K562 (cell line): ENCODE data around the gene TP53RK. TPM values are rescaled to one million over a fixed set of nuclear protein-coding genes. Genes with fewer than 3 reads are reported as not detected.

Source experiments
- ATAC-seq: fragments of 200-7000 bp; cut with Tn5 transposase; 3 replicates; pipeline ENCODE4 v1.9.1; 2020; ENCODE audit warnings: moderate library complexity
- BruUV-seq: library from RNA; stranded (reverse); fragments of 400-500 nt; replicated peaks from 2 replicates; lab custom pipeline; 2021; lab: Mats Ljungman, UMichigan
- CTCF ChIA-PET: fragments of 300-600 bp; formaldehyde crosslinking; extraction: SDS; loops from one replicate; lab custom pipeline; 2021; ENCODE audit warnings: low intra/inter-chr PET ratio; lab: Yijun Ruan, JAX
- POLR2A ChIA-PET: fragments of 300-600, 350-650 bp; sonication (Branson Sonifier 250); formaldehyde crosslinking; extraction: SDS; loops from one replicate; lab custom pipeline; 2021; ENCODE audit warnings: antibody characterized with exemption, inconsistent platforms; lab: Yijun Ruan, JAX
- DNase-seq, 4 experiments: peaks; one replicate each; pipeline versions ENCODE4 v3.0.0 to v3.0.0-alpha.2; 2011 to 2018; ENCODE audit warnings: low spot score in 3 of 4, mixed read lengths in 3 of 4; ENCODE audit errors: extremely low read depth in 1 of 4
- FAIRE-seq: peaks from 2 replicates; lab custom pipeline; 2011; peaks lifted over from hg19 to GRCh38; lab: Jason Lieb, UNC
- H2AFZ ChIP-seq: 2 replicates; pipeline ENCODE4 v1.6.0; 2011; ENCODE audit warnings: low read depth, low read length, control low read depth, inconsistent platforms
- H3K27ac ChIP-seq: fragments of 200-600 bp; 3 replicates; pipeline ENCODE4 v1.8.0; 2011; ENCODE audit warnings: low read depth, mild to moderate bottlenecking, control low read depth, inconsistent platforms, low read length, moderate library complexity, mixed read lengths; ENCODE audit errors: extremely low read depth
- H3K27me3 ChIP-seq, 2 experiments: fragments of 300-600 bp in 1 of 2; 2 replicates in 1 of 2; 3 replicates in 1 of 2; pipeline versions ENCODE4 v1.6.0 to v1.8.0; 2011; ENCODE audit warnings: inconsistent platforms in 2 of 2, low read length in 2 of 2, mild to moderate bottlenecking in 1 of 2, mixed read lengths in 1 of 2, moderate library complexity in 1 of 2; ENCODE audit not compliant: control insufficient read depth in 2 of 2, insufficient read depth in 2 of 2
- H3K36me3 ChIP-seq: fragments of 300-600 bp; 3 replicates; pipeline ENCODE4 v1.8.0; 2011; ENCODE audit warnings: mild to moderate bottlenecking, low read length, inconsistent platforms; ENCODE audit not compliant: control insufficient read depth, insufficient read depth
- H3K4me1 ChIP-seq, 2 experiments: fragments of 200-600 bp in 1 of 2; replicated peaks in 1 of 2; 2 replicates in 1 of 2; 3 replicates in 1 of 2; pipeline versions ENCODE4 v1.5.1 to v1.8.0; 2011; ENCODE audit warnings: inconsistent platforms in 2 of 2, low read length in 2 of 2, mild to moderate bottlenecking in 1 of 2, mixed read lengths in 1 of 2, moderate library complexity in 1 of 2; ENCODE audit not compliant: control insufficient read depth in 2 of 2, insufficient read depth in 2 of 2
- H3K4me2 ChIP-seq: 2 replicates; pipeline ENCODE4 v1.6.1; 2011; ENCODE audit warnings: low read length, control low read depth, inconsistent platforms, mixed read lengths; ENCODE audit not compliant: insufficient read depth
- H3K4me3 ChIP-seq: fragments of 200-600 bp; sonication (generic), shearing (Covaris generic); 2 replicates; pipeline ENCODE4 v1.5.1; 2016; ENCODE audit warnings: control low read depth, inconsistent platforms
- H3K79me2 ChIP-seq: fragments of 200-600 bp; 3 replicates; pipeline ENCODE4 v1.8.0; 2011; ENCODE audit warnings: low read length, inconsistent platforms; ENCODE audit not compliant: control insufficient read depth, insufficient read depth
- H3K9ac ChIP-seq, 2 experiments: 2 replicates each; pipeline versions ENCODE4 v1.6.0 to v1.6.1; 2011; ENCODE audit warnings: low read depth in 2 of 2, low read length in 2 of 2, control low read depth in 1 of 2, inconsistent platforms in 1 of 2, mild to moderate bottlenecking in 1 of 2, mixed read lengths in 1 of 2; ENCODE audit not compliant: insufficient read depth in 1 of 2
- H3K9me1 ChIP-seq: one replicate; pipeline ENCODE4 v1.6.0; 2011; ENCODE audit warnings: inconsistent platforms, mild to moderate bottlenecking, low read length, moderate library complexity; ENCODE audit not compliant: control insufficient read depth, insufficient read depth
- H3K9me3 ChIP-seq: replicated peaks from 2 replicates; pipeline ENCODE4 v1.5.1; 2011; ENCODE audit warnings: low read depth, low read length, inconsistent platforms; ENCODE audit not compliant: control insufficient read depth, insufficient read depth
- H4K20me1 ChIP-seq: replicated peaks from 2 replicates; pipeline ENCODE4 v1.6.1; 2011; ENCODE audit warnings: low read length, inconsistent platforms, mixed read lengths; ENCODE audit not compliant: control insufficient read depth, insufficient read depth
- NR2C2 ChIP-seq, 2 experiments: fragments of 200-800 bp in 1 of 2; sonication (Bioruptor generic) in 1 of 2; sonication (generic) in 1 of 2; formaldehyde crosslinking in 1 of 2; IDR thresholded peaks; 2 replicates each; pipeline versions ENCODE4 v1.6.1 to v1.8.0; 2016 to 2022; ENCODE audit warnings: mild to moderate bottlenecking in 1 of 2, missing compliant biosample characterization in 1 of 2, missing genetic modification characterization in 1 of 2, missing genetic modification reagents in 1 of 2
- ZNF408 ChIP-seq: fragments of 250-450 bp; sonication (Bioruptor Pico); IDR thresholded peaks from 2 replicates; pipeline ENCODE4 v1.4.0; 2020; ENCODE audit warnings: low read depth, mild to moderate bottlenecking, moderate library complexity
- WGBS: fragments of 100-300 bp; shearing (Covaris generic); methylation state at CpG from one replicate; pipeline ENCODE4 v1.1.6; 2016; ENCODE audit warnings: low coverage, mixed read lengths; ENCODE audit not compliant: insufficient coverage; ENCODE audit errors: missing lambda C conversion rate; 5-methylcytosine and 5-hydroxymethylcytosine counted together
- in situ Hi-C: fragments of 300-500 bp; cut with MboI; formaldehyde crosslinking; loops from 4 replicates; pipeline ENCODE4 v1.15.0; 2018; ENCODE audit warnings: inconsistent platforms, mixed read lengths
- intact Hi-C: fragments of 100-400 bp; cut with micrococcal nuclease; formaldehyde crosslinking; loops from 2 replicates; pipeline ENCODE4 v1.14.2; 2022
- polyA plus RNA-seq, 8 experiments: library from polyadenylated mRNA; depleted of rRNA in 4 of 8; stranded (reverse) in 5 of 8; unstranded in 3 of 8; fragments of >200 nt; fragmentation: Nextera tagmentation in 2 of 8; fragmentation: Illumina TruSeq in 1 of 8; extraction: Ambion mirVana in 2 of 8; extraction: Trizol in 1 of 8; gene quantifications; 2 replicates each; pipeline versions ENCODE4 v1.2.1 to v1.2.3, GENCODE V29; 2011 to 2014; ENCODE audit warnings: inconsistent platforms in 1 of 8, missing spikeins in 1 of 8
- total RNA-seq, 7 experiments: library from RNA; depleted of rRNA in 6 of 7; stranded (reverse); fragments of >200 nt in 6 of 7; fragmentation: Illumina TruSeq in 2 of 7; extraction: Trizol in 2 of 7; gene quantifications; 2 replicates each; pipeline versions ENCODE4 v1.2.1 to v1.2.3, GENCODE V29; 2011 to 2021; ENCODE audit warnings: low replicate concordance in 1 of 7
- TF ChIP-seq, protein P1 (sequence below): sonication (generic); formaldehyde crosslinking; IDR thresholded peaks from 2 replicates; pipeline ENCODE4 v1.8.0; 2023; ENCODE audit warnings: mild to moderate bottlenecking, missing genetic modification reagents
- TF ChIP-seq, protein P2 (sequence below), 3 experiments: IDR thresholded peaks in 2 of 3; conservative IDR thresholded peaks in 1 of 3; 2 replicates each; pipeline ENCODE4 v1.5.1; 2011 to 2012; ENCODE audit warnings: low read length in 3 of 3, mild to moderate bottlenecking in 3 of 3, control low read depth in 2 of 3, improper control_type of control experiment in 1 of 3, inconsistent platforms in 1 of 3, low read depth in 1 of 3, mixed read lengths in 1 of 3, moderate library complexity in 1 of 3; ENCODE audit not compliant: insufficient read depth in 2 of 3
- TF ChIP-seq, protein P3 (sequence below): fragments of 450-650 bp; formaldehyde crosslinking; IDR thresholded peaks from 2 replicates; pipeline ENCODE4 v1.4.0; 2020; ENCODE audit warnings: mild to moderate bottlenecking

Gene TP53RK
- total and polyA plus RNA-seq, 9 of the 15 experiments (the other 6 are each of a cell fraction or from before 2014, with no cell fraction given) = 2.9 to 43.5 (median 17.2) TPM

GRCh38 chr20:46713957-46714834 lies 25.0 kb upstream of the TP53RK start:
- Histone ChIP-seq H3K27ac (no peak overlapping the region), H3K4me1 (peaks cover under 1 to 9% of the 10 kb centered on the region in 2 experiments; a peak in 3 of 5 replicates), H3K79me2 (no peaks in the 10 kb centered on the region), H3K4me3 (no peak overlapping the region), H3K36me3 (no peaks in the 10 kb centered on the region), H3K9me1 (no peaks in the 10 kb centered on the region), H3K4me2 (no peak overlapping the region), H3K9ac (no peak overlapping the region), H3K27me3 (peaks cover 0 to 29% of the 10 kb centered on the region in 2 experiments; a peak in 2 of 5 replicates), H2AFZ (no peak overlapping the region), H3K9me3 (no peaks in the 10 kb centered on the region), H4K20me1 (no peaks in the 10 kb centered on the region; the same call in 1 of the 2 replicates)
- intact Hi-C loops (no loop called here), in situ Hi-C loops (no loop called here)
- ATAC-seq (no peak), DNase-seq (no peak), FAIRE-seq (no peak)
- ChIA-PET POLR2A (no interaction called here), CTCF (no interaction called here)
- TF ChIP-seq, protein P1, sequence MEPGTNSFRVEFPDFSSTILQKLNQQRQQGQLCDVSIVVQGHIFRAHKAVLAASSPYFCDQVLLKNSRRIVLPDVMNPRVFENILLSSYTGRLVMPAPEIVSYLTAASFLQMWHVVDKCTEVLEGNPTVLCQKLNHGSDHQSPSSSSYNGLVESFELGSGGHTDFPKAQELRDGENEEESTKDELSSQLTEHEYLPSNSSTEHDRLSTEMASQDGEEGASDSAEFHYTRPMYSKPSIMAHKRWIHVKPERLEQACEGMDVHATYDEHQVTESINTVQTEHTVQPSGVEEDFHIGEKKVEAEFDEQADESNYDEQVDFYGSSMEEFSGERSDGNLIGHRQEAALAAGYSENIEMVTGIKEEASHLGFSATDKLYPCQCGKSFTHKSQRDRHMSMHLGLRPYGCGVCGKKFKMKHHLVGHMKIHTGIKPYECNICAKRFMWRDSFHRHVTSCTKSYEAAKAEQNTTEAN = no peak
- TF ChIP-seq, protein P2, sequence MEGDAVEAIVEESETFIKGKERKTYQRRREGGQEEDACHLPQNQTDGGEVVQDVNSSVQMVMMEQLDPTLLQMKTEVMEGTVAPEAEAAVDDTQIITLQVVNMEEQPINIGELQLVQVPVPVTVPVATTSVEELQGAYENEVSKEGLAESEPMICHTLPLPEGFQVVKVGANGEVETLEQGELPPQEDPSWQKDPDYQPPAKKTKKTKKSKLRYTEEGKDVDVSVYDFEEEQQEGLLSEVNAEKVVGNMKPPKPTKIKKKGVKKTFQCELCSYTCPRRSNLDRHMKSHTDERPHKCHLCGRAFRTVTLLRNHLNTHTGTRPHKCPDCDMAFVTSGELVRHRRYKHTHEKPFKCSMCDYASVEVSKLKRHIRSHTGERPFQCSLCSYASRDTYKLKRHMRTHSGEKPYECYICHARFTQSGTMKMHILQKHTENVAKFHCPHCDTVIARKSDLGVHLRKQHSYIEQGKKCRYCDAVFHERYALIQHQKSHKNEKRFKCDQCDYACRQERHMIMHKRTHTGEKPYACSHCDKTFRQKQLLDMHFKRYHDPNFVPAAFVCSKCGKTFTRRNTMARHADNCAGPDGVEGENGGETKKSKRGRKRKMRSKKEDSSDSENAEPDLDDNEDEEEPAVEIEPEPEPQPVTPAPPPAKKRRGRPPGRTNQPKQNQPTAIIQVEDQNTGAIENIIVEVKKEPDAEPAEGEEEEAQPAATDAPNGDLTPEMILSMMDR (IDR thresholded peaks at IDR 0.05 in 2 of 3, conservative IDR thresholded peaks at IDR 0.05 in 1 of 3; ENCODE audit: insufficient read depth in 2 of 3, low read depth in 1 of 3, low read length in 3 of 3) = 0 out of 6 replicates have a peak, but pooled peaks of 1 of the 3 experiments have one; percentile 13
- TF ChIP-seq, protein P3, sequence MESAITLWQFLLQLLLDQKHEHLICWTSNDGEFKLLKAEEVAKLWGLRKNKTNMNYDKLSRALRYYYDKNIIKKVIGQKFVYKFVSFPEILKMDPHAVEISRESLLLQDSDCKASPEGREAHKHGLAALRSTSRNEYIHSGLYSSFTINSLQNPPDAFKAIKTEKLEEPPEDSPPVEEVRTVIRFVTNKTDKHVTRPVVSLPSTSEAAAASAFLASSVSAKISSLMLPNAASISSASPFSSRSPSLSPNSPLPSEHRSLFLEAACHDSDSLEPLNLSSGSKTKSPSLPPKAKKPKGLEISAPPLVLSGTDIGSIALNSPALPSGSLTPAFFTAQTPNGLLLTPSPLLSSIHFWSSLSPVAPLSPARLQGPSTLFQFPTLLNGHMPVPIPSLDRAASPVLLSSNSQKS (CRISPR knock-in tag) = no peak
- no peak for TF ChIP-seq NR2C2 (CRISPR knock-in tag; IDR thresholded peaks at IDR 0.05)
- TF ChIP-seq NR2C2 (tag; IDR thresholded peaks at IDR 0.05) = no peak
- no peak for TF ChIP-seq ZNF408 (CRISPR knock-in tag)
- WGBS = 4% methylated on average over 15 of the region's 15 CpGs
- no TSS peak for BruUV-seq
